K562 (cell line): ENCODE measurements around the gene RAB24. TPM values are rescaled to one million over a fixed set of nuclear protein-coding genes. Genes with fewer than 3 reads are reported as not detected.

ENCODE experiments used
- ATAC-seq: fragments of 200-7000 bp; cut with Tn5 transposase; 3 replicates; pipeline ENCODE4 v1.9.1; 2020; ENCODE audit warnings: moderate library complexity
- BruUV-seq: library from RNA; stranded (reverse); fragments of 400-500 nt; replicated peaks from 2 replicates; lab custom pipeline; 2021; lab: Mats Ljungman, UMichigan
- CTCF ChIA-PET: fragments of 300-600 bp; formaldehyde crosslinking; extraction: SDS; loops from one replicate; lab custom pipeline; 2021; ENCODE audit warnings: low intra/inter-chr PET ratio; lab: Yijun Ruan, JAX
- POLR2A ChIA-PET: fragments of 300-600, 350-650 bp; sonication (Branson Sonifier 250); formaldehyde crosslinking; extraction: SDS; loops from one replicate; lab custom pipeline; 2021; ENCODE audit warnings: antibody characterized with exemption, inconsistent platforms; lab: Yijun Ruan, JAX
- DNase-seq, 4 experiments: peaks; one replicate each; pipeline versions ENCODE4 v3.0.0 to v3.0.0-alpha.2; 2011 to 2018; ENCODE audit warnings: low spot score in 3 of 4, mixed read lengths in 3 of 4; ENCODE audit errors: extremely low read depth in 1 of 4
- FAIRE-seq: peaks from 2 replicates; lab custom pipeline; 2011; peaks lifted over from hg19 to GRCh38; lab: Jason Lieb, UNC
- H2AFZ ChIP-seq: 2 replicates; pipeline ENCODE4 v1.6.0; 2011; ENCODE audit warnings: low read depth, low read length, control low read depth, inconsistent platforms
- H3K27ac ChIP-seq: fragments of 200-600 bp; 3 replicates; pipeline ENCODE4 v1.8.0; 2011; ENCODE audit warnings: low read depth, mild to moderate bottlenecking, control low read depth, inconsistent platforms, low read length, moderate library complexity, mixed read lengths; ENCODE audit errors: extremely low read depth
- H3K27me3 ChIP-seq, 2 experiments: fragments of 300-600 bp in 1 of 2; 2 replicates in 1 of 2; 3 replicates in 1 of 2; pipeline versions ENCODE4 v1.6.0 to v1.8.0; 2011; ENCODE audit warnings: inconsistent platforms in 2 of 2, low read length in 2 of 2, mild to moderate bottlenecking in 1 of 2, mixed read lengths in 1 of 2, moderate library complexity in 1 of 2; ENCODE audit not compliant: control insufficient read depth in 2 of 2, insufficient read depth in 2 of 2
- H3K36me3 ChIP-seq: fragments of 300-600 bp; 3 replicates; pipeline ENCODE4 v1.8.0; 2011; ENCODE audit warnings: mild to moderate bottlenecking, low read length, inconsistent platforms; ENCODE audit not compliant: control insufficient read depth, insufficient read depth
- H3K4me1 ChIP-seq, 2 experiments: fragments of 200-600 bp in 1 of 2; replicated peaks in 1 of 2; 2 replicates in 1 of 2; 3 replicates in 1 of 2; pipeline versions ENCODE4 v1.5.1 to v1.8.0; 2011; ENCODE audit warnings: inconsistent platforms in 2 of 2, low read length in 2 of 2, mild to moderate bottlenecking in 1 of 2, mixed read lengths in 1 of 2, moderate library complexity in 1 of 2; ENCODE audit not compliant: control insufficient read depth in 2 of 2, insufficient read depth in 2 of 2
- H3K4me2 ChIP-seq: 2 replicates; pipeline ENCODE4 v1.6.1; 2011; ENCODE audit warnings: low read length, control low read depth, inconsistent platforms, mixed read lengths; ENCODE audit not compliant: insufficient read depth
- H3K4me3 ChIP-seq: fragments of 200-600 bp; sonication (generic), shearing (Covaris generic); 2 replicates; pipeline ENCODE4 v1.5.1; 2016; ENCODE audit warnings: control low read depth, inconsistent platforms
- H3K79me2 ChIP-seq: fragments of 200-600 bp; 3 replicates; pipeline ENCODE4 v1.8.0; 2011; ENCODE audit warnings: low read length, inconsistent platforms; ENCODE audit not compliant: control insufficient read depth, insufficient read depth
- H3K9ac ChIP-seq, 2 experiments: 2 replicates each; pipeline versions ENCODE4 v1.6.0 to v1.6.1; 2011; ENCODE audit warnings: low read depth in 2 of 2, low read length in 2 of 2, control low read depth in 1 of 2, inconsistent platforms in 1 of 2, mild to moderate bottlenecking in 1 of 2, mixed read lengths in 1 of 2; ENCODE audit not compliant: insufficient read depth in 1 of 2
- H3K9me1 ChIP-seq: one replicate; pipeline ENCODE4 v1.6.0; 2011; ENCODE audit warnings: inconsistent platforms, mild to moderate bottlenecking, low read length, moderate library complexity; ENCODE audit not compliant: control insufficient read depth, insufficient read depth
- H3K9me3 ChIP-seq: replicated peaks from 2 replicates; pipeline ENCODE4 v1.5.1; 2011; ENCODE audit warnings: low read depth, low read length, inconsistent platforms; ENCODE audit not compliant: control insufficient read depth, insufficient read depth
- H4K20me1 ChIP-seq: replicated peaks from 2 replicates; pipeline ENCODE4 v1.6.1; 2011; ENCODE audit warnings: low read length, inconsistent platforms, mixed read lengths; ENCODE audit not compliant: control insufficient read depth, insufficient read depth
- BRF2 ChIP-seq: IDR thresholded peaks from 3 replicates; pipeline ENCODE4 v1.6.1; 2011; ENCODE audit warnings: borderline replicate concordance, mild to moderate bottlenecking; ENCODE audit not compliant: insufficient read length, insufficient read depth
- CHD1 ChIP-seq: fragments of 200-600 bp; sonication (generic); IDR thresholded peaks from one replicate; pipeline ENCODE4 v1.6.1; 2012; ENCODE audit warnings: mild to moderate bottlenecking, moderate library complexity, low read length, inconsistent platforms
- CLOCK ChIP-seq: fragments of 250-450 bp; sonication (Bioruptor Pico); IDR thresholded peaks from 2 replicates; pipeline ENCODE4 v1.4.0; 2020; ENCODE audit warnings: mild to moderate bottlenecking, moderate library complexity, borderline replicate concordance
- FOXJ2 ChIP-seq: fragments of 200-800 bp; sonication (Bioruptor generic); IDR thresholded peaks from 2 replicates; pipeline ENCODE4 v1.6.1; 2016; ENCODE audit warnings: missing genetic modification characterization, missing compliant biosample characterization
- KAT7 ChIP-seq: sonication (generic); formaldehyde crosslinking; IDR thresholded peaks from 2 replicates; pipeline ENCODE4 v1.8.0; 2022; ENCODE audit warnings: missing genetic modification reagents, mild to moderate bottlenecking, borderline replicate concordance
- KLF13 ChIP-seq: fragments of 450-650 bp; IDR thresholded peaks from 2 replicates; pipeline ENCODE4 v1.6.1; 2016; ENCODE audit warnings: missing genetic modification characterization, low read depth, mild to moderate bottlenecking, missing compliant biosample characterization, moderate library complexity, borderline replicate concordance
- NUFIP1 ChIP-seq: fragments of 450-650 bp; IDR thresholded peaks from 2 replicates; pipeline ENCODE4 v1.6.1; 2018; ENCODE audit not compliant: partially characterized antibody
- PML ChIP-seq: IDR thresholded peaks from 2 replicates; pipeline ENCODE4 v1.6.1; 2012; ENCODE audit warnings: low read length, inconsistent platforms
- RAD21 ChIP-seq, 2 experiments: fragments of 250-450 bp in 1 of 2; fragments of 450-650 bp in 1 of 2; sonication (Bioruptor Pico) in 1 of 2; formaldehyde crosslinking in 1 of 2; IDR thresholded peaks in 1 of 2; conservative IDR thresholded peaks in 1 of 2; 2 replicates each; pipeline versions ENCODE4 v1.4.0 to v1.8.0; 2020 to 2022; ENCODE audit warnings: mild to moderate bottlenecking in 2 of 2, moderate library complexity in 1 of 2
- RFX7 ChIP-seq: fragments of 250-450 bp; sonication (Bioruptor Pico); IDR thresholded peaks from 2 replicates; pipeline ENCODE4 v1.5.1; 2021; ENCODE audit warnings: mild to moderate bottlenecking
- TCF7L2 ChIP-seq: fragments of 150-350 bp; IDR thresholded peaks from 2 replicates; pipeline ENCODE4 v1.6.1; 2016; ENCODE audit warnings: low read depth, mild to moderate bottlenecking, low read length, moderate library complexity
- TEAD1 ChIP-seq, 2 experiments: fragments of 450-650 bp in 1 of 2; sonication (generic) in 1 of 2; formaldehyde crosslinking; IDR thresholded peaks; 2 replicates each; pipeline versions ENCODE4 v1.4.0 to v1.8.0; 2020 to 2022; ENCODE audit warnings: mild to moderate bottlenecking in 2 of 2, missing genetic modification reagents in 1 of 2
- ZNF77 ChIP-seq: fragments of 250-450 bp; sonication (Bioruptor Pico); IDR thresholded peaks from 2 replicates; pipeline ENCODE4 v1.5.0; 2020
- WGBS: fragments of 100-300 bp; shearing (Covaris generic); methylation state at CpG from one replicate; pipeline ENCODE4 v1.1.6; 2016; ENCODE audit warnings: low coverage, mixed read lengths; ENCODE audit not compliant: insufficient coverage; ENCODE audit errors: missing lambda C conversion rate; 5-methylcytosine and 5-hydroxymethylcytosine counted together
- in situ Hi-C: fragments of 300-500 bp; cut with MboI; formaldehyde crosslinking; loops from 4 replicates; pipeline ENCODE4 v1.15.0; 2018; ENCODE audit warnings: inconsistent platforms, mixed read lengths
- intact Hi-C: fragments of 100-400 bp; cut with micrococcal nuclease; formaldehyde crosslinking; loops from 2 replicates; pipeline ENCODE4 v1.14.2; 2022
- polyA plus RNA-seq, 8 experiments: library from polyadenylated mRNA; depleted of rRNA in 4 of 8; stranded (reverse) in 5 of 8; unstranded in 3 of 8; fragments of >200 nt; fragmentation: Nextera tagmentation in 2 of 8; fragmentation: Illumina TruSeq in 1 of 8; extraction: Ambion mirVana in 2 of 8; extraction: Trizol in 1 of 8; gene quantifications; 2 replicates each; pipeline versions ENCODE4 v1.2.1 to v1.2.3, GENCODE V29; 2011 to 2014; ENCODE audit warnings: inconsistent platforms in 1 of 8, missing spikeins in 1 of 8
- total RNA-seq, 7 experiments: library from RNA; depleted of rRNA in 6 of 7; stranded (reverse); fragments of >200 nt in 6 of 7; fragmentation: Illumina TruSeq in 2 of 7; extraction: Trizol in 2 of 7; gene quantifications; 2 replicates each; pipeline versions ENCODE4 v1.2.1 to v1.2.3, GENCODE V29; 2011 to 2021; ENCODE audit warnings: low replicate concordance in 1 of 7
- TF ChIP-seq, protein P1 (sequence below): sonication (generic); formaldehyde crosslinking; IDR thresholded peaks from 2 replicates; pipeline ENCODE4 v1.9.0; 2022; ENCODE audit warnings: mild to moderate bottlenecking, missing genetic modification reagents
- TF ChIP-seq, protein P2 (sequence below): sonication (generic); formaldehyde crosslinking; IDR thresholded peaks from 2 replicates; pipeline ENCODE4 v1.8.0; 2022; ENCODE audit warnings: mild to moderate bottlenecking, missing genetic modification reagents

Gene RAB24
- total and polyA plus RNA-seq, 9 of the 15 experiments (the other 6 are each of a cell fraction or from before 2014, with no cell fraction given): 13.9 to 107 (median 34.8) TPM

GRCh38 chr5:177350776-177351391 lies 47.4 kb upstream of the RAB24 start:
- peak overlapping the region; percentile 95 for H3K27ac ChIP-seq
- in situ Hi-C loops: no loop called here
- H3K9me3 ChIP-seq: 0 out of 2 replicates have a peak, but pooled peaks cover 3% of the 10 kb centered on the region
- BruUV-seq: TSS peak; percentile 54
- ChIA-PET CTCF (interaction anchor here (0.5 to 0.6 kb wide), 2 partner anchors 106 to 191 kb away, joined by 3 read pairs; no protein-coding TSS in a partner anchor), POLR2A (interaction anchor here (0.7 to 3.4 kb wide), 16 partner anchors 10 to 216 kb away, joined by 3 to 18 read pairs (median 4); partner anchors contain the start of genes PRELID1 and RAB24)
- H4K20me1 ChIP-seq: no peaks in the 10 kb centered on the region
- H3K36me3 ChIP-seq: peaks cover 36% of the 10 kb centered on the region
- peak overlapping the region; percentile 96 for H3K4me2 ChIP-seq
- intact Hi-C loops: no loop called here
- peaks cover 56% of the 10 kb centered on the region for H3K79me2 ChIP-seq
- ATAC-seq (peak; percentile 22), DNase-seq (peak in 1 of 4 experiments; percentile 25), FAIRE-seq (no peak)
- H3K4me1 ChIP-seq: peaks cover 17 to 24% of the 10 kb centered on the region in 2 experiments; a peak in 4 of 5 replicates
- H3K27me3 ChIP-seq: no peaks in the 10 kb centered on the region
- no peaks in the 10 kb centered on the region for H3K9me1 ChIP-seq
- H3K4me3 ChIP-seq: peak overlapping the region; percentile 81
- peak overlapping the region; percentile 96 for H2AFZ ChIP-seq
- under 1% methylated on average over 18 of the region's 19 CpGs for WGBS
- peak overlapping the region; percentile 95 to 97 for H3K9ac ChIP-seq
- no peak for TF ChIP-seq NUFIP1
- no peak for TF ChIP-seq TEAD1 (CRISPR knock-in tag; IDR thresholded peaks at IDR 0.05)
- 0 out of 2 replicates have a peak, but pooled peaks have one; percentile 6 for TF ChIP-seq FOXJ2 (tag)
- TF ChIP-seq ZNF77: no peak
- no peak for TF ChIP-seq CLOCK (CRISPR knock-in tag)
- no peak for TF ChIP-seq KLF13 (tag)
- no peak; the same call in 1 of the 2 replicates for TF ChIP-seq KAT7 (CRISPR knock-in tag)
- TF ChIP-seq BRF2: no peak
- TF ChIP-seq, protein P1, sequence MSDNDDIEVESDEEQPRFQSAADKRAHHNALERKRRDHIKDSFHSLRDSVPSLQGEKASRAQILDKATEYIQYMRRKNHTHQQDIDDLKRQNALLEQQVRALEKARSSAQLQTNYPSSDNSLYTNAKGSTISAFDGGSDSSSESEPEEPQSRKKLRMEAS (CRISPR knock-in tag): peak; percentile 46; the same call in 1 of the 2 replicates
- TF ChIP-seq RAD21 (CRISPR knock-in tag; conservative IDR thresholded peaks at IDR 0.05 in 1 of 2, IDR thresholded peaks at IDR 0.05 in 1 of 2): no peak
- TF ChIP-seq CHD1: peak; percentile 67
- TF ChIP-seq RFX7 (CRISPR knock-in tag): no peak
- no peak for TF ChIP-seq PML
- TF ChIP-seq, protein P2, sequence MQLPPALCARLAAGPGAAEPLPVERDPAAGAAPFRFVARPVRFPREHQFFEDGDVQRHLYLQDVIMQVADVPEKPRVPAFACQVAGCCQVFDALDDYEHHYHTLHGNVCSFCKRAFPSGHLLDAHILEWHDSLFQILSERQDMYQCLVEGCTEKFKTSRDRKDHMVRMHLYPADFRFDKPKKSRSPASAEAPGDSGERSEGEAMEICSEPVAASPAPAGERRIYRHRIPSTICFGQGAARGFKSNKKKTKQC (CRISPR knock-in tag): 0 out of 2 replicates have a peak, but pooled peaks have one; percentile 50
- no peak for TF ChIP-seq TCF7L2
